H9 (cell line): ENCODE data around the gene CA11. TPM values are rescaled to one million over a fixed set of nuclear protein-coding genes. Genes with fewer than 3 reads are reported as not detected.

Experiments
- DNase-seq: peaks from one replicate; pipeline ENCODE4 v3.0.0-alpha.2; 2017
- H2AFZ ChIP-seq: one replicate; pipeline ENCODE4 v1.6.1; 2013; ENCODE audit warnings: mild to moderate bottlenecking, low read length, control low read depth, moderate library complexity
- H2AK5ac ChIP-seq: 2 replicates; pipeline ENCODE4 v1.6.1; 2013; ENCODE audit warnings: low read length, control low read depth, mixed read lengths; ENCODE audit not compliant: insufficient read length
- H2BK120ac ChIP-seq: one replicate; pipeline ENCODE4 v1.6.1; 2013; ENCODE audit warnings: low read depth, mild to moderate bottlenecking, low read length, control low read depth, inconsistent platforms; ENCODE audit not compliant: poor library complexity, severe bottlenecking
- H2BK12ac ChIP-seq: 2 replicates; pipeline ENCODE4 v1.6.1; 2013; ENCODE audit warnings: low read length, control low read depth, mixed read lengths, low read depth; ENCODE audit not compliant: insufficient read length
- H2BK15ac ChIP-seq: 2 replicates; pipeline ENCODE4 v1.6.1; 2013; ENCODE audit warnings: low read depth, low read length, control low read depth
- H2BK20ac ChIP-seq: one replicate; pipeline ENCODE4 v1.6.1; 2013; ENCODE audit warnings: low read depth, mild to moderate bottlenecking, low read length, control low read depth, inconsistent platforms; ENCODE audit not compliant: poor library complexity, severe bottlenecking
- H2BK5ac ChIP-seq: 2 replicates; pipeline ENCODE4 v1.6.1; 2013; ENCODE audit warnings: low read length, control low read depth, mixed read lengths; ENCODE audit not compliant: insufficient read length
- H3K14ac ChIP-seq: 2 replicates; pipeline ENCODE4 v1.6.1; 2013; ENCODE audit warnings: low read length, control low read depth; ENCODE audit not compliant: insufficient read depth
- H3K18ac ChIP-seq: 2 replicates; pipeline ENCODE4 v1.6.1; 2013; ENCODE audit warnings: low read depth, mild to moderate bottlenecking, mixed read lengths, low read length, control low read depth; ENCODE audit not compliant: insufficient read length
- H3K23ac ChIP-seq: 2 replicates; pipeline ENCODE4 v1.6.1; 2013; ENCODE audit warnings: low read length, control low read depth, mixed read lengths, low read depth; ENCODE audit not compliant: insufficient read length
- H3K23me2 ChIP-seq: 2 replicates; pipeline ENCODE4 v1.6.1; 2013; ENCODE audit warnings: low read depth, mild to moderate bottlenecking, mixed read lengths, low read length, control low read depth; ENCODE audit not compliant: insufficient read length, poor library complexity, severe bottlenecking
- H3K27ac ChIP-seq: 2 replicates; pipeline ENCODE4 v1.5.1; 2013; ENCODE audit warnings: low read length, control low read depth, mixed read lengths, low read depth; ENCODE audit not compliant: insufficient read length
- H3K27me3 ChIP-seq: 2 replicates; pipeline ENCODE4 v1.6.1; 2013; ENCODE audit warnings: low read length, control low read depth, inconsistent platforms; ENCODE audit not compliant: insufficient read depth
- H3K4ac ChIP-seq: 2 replicates; pipeline ENCODE4 v1.6.1; 2013; ENCODE audit warnings: low read depth, mild to moderate bottlenecking, control low read depth, inconsistent platforms, low read length, moderate library complexity
- H3K4me1 ChIP-seq: 2 replicates; pipeline ENCODE4 v1.6.1; 2013; ENCODE audit warnings: low read length, control low read depth, inconsistent platforms; ENCODE audit not compliant: insufficient read depth
- H3K4me2 ChIP-seq: 2 replicates; pipeline ENCODE4 v1.6.1; 2013; ENCODE audit warnings: low read length, control low read depth, mixed read lengths; ENCODE audit not compliant: insufficient read length, insufficient read depth
- H3K56ac ChIP-seq: 2 replicates; pipeline ENCODE4 v1.6.1; 2013; ENCODE audit warnings: low read depth, mild to moderate bottlenecking, mixed read lengths, low read length, control low read depth; ENCODE audit not compliant: insufficient read length
- H3K79me1 ChIP-seq: 2 replicates; pipeline ENCODE4 v1.6.1; 2013; ENCODE audit warnings: low read depth, mild to moderate bottlenecking, moderate library complexity, low read length, control low read depth, inconsistent platforms; ENCODE audit not compliant: insufficient read depth, poor library complexity, severe bottlenecking
- H3K79me2 ChIP-seq: 2 replicates; pipeline ENCODE4 v1.6.1; 2013; ENCODE audit warnings: low read length, control low read depth, inconsistent platforms; ENCODE audit not compliant: insufficient read depth
- H3K9ac ChIP-seq: 2 replicates; pipeline ENCODE4 v1.6.1; 2013; ENCODE audit warnings: low read length, control low read depth, mixed read lengths; ENCODE audit not compliant: insufficient read length; ENCODE audit errors: extremely low read depth
- H3K9me3 ChIP-seq: one replicate; pipeline ENCODE4 v1.6.1; 2013; ENCODE audit warnings: low read depth, low read length, inconsistent platforms; ENCODE audit not compliant: control insufficient read depth
- H3T11ph ChIP-seq: one replicate; pipeline ENCODE4 v1.6.1; 2013; ENCODE audit warnings: mild to moderate bottlenecking, low read length, control low read depth, inconsistent platforms
- H4K20me1 ChIP-seq: one replicate; pipeline ENCODE4 v1.6.1; 2013; ENCODE audit not compliant: control insufficient read depth, insufficient read length, insufficient read depth
- H4K5ac ChIP-seq: 2 replicates; pipeline ENCODE4 v1.6.1; 2013; ENCODE audit warnings: low read depth, mild to moderate bottlenecking, mixed read lengths, low read length, control low read depth; ENCODE audit not compliant: insufficient read length
- H4K8ac ChIP-seq: replicated peaks from 2 replicates; pipeline ENCODE4 v1.6.1; 2013; ENCODE audit warnings: low read length, control low read depth, mixed read lengths, low read depth; ENCODE audit not compliant: insufficient read length
- H4K91ac ChIP-seq: 2 replicates; pipeline ENCODE4 v1.6.1; 2013; ENCODE audit warnings: low read depth, mild to moderate bottlenecking, moderate library complexity, mixed read lengths, low read length, control low read depth; ENCODE audit not compliant: insufficient read length
- H3K27ac Mint-ChIP-seq, 3 experiments: 2 replicates in 2 of 3; 3 replicates in 1 of 3; pipeline ENCODE4 v1.8.0; 2020 to 2021; ENCODE audit warnings: mixed read lengths in 3 of 3, mild to moderate bottlenecking in 1 of 3, moderate library complexity in 1 of 3
- H3K27me3 Mint-ChIP-seq: 2 replicates; pipeline ENCODE4 v1.8.0; 2021; ENCODE audit warnings: low read depth, mild to moderate bottlenecking, moderate library complexity, mixed read lengths
- H3K36me3 Mint-ChIP-seq, 3 experiments: 2 replicates in 2 of 3; 3 replicates in 1 of 3; pipeline ENCODE4 v1.8.0; 2020 to 2021; ENCODE audit warnings: low read depth in 3 of 3, mixed read lengths in 3 of 3; ENCODE audit not compliant: insufficient read depth in 1 of 3
- H3K4me1 Mint-ChIP-seq, 2 experiments: 2 replicates each; pipeline ENCODE4 v1.8.0; 2020; ENCODE audit warnings: mixed read lengths in 2 of 2
- H3K4me3 Mint-ChIP-seq, 2 experiments: 2 replicates in 1 of 2; 3 replicates in 1 of 2; pipeline ENCODE4 v1.8.0; 2020 to 2021; ENCODE audit warnings: mild to moderate bottlenecking in 2 of 2, mixed read lengths in 2 of 2, moderate library complexity in 1 of 2
- H3K9me3 Mint-ChIP-seq, 2 experiments: 2 replicates in 1 of 2; 3 replicates in 1 of 2; pipeline ENCODE4 v1.8.0; 2020; ENCODE audit warnings: mild to moderate bottlenecking in 2 of 2, mixed read lengths in 2 of 2, moderate library complexity in 1 of 2
- CTCF ChIP-seq: fragments of 200-600 bp; sonication (generic); conservative IDR thresholded peaks from 3 replicates; pipeline ENCODE4 v1.8.0; 2021; ENCODE audit warnings: antibody characterized with exemption, mild to moderate bottlenecking
- WGBS: extraction: QIAGEN DNeasy Blood & Tissue Kit; methylation state at CpG from one replicate; pipeline ENCODE4 v1.1.7; 2013; ENCODE audit warnings: missing lambda C conversion rate, low lambda C conversion rate, mixed read lengths; ENCODE audit not compliant: insufficient read length; ENCODE audit errors: extremely low coverage; 5-methylcytosine and 5-hydroxymethylcytosine counted together
- total RNA-seq: library from RNA; stranded (reverse); gene quantifications from 2 replicates; pipeline ENCODE4 v1.2.1, GENCODE V29; 2021

CA11 gene
- total RNA-seq, 1 experiment from 2014 or later: 107 TPM

- Histone ChIP-seq H2AK5ac (no peak overlapping the region), H2BK20ac (no peak overlapping the region), H3K23ac (no peak overlapping the region), H4K91ac (no peak overlapping the region), H3K4ac (no peak overlapping the region), H3K79me1 (no peaks in the 10 kb centered on the region), H3T11ph (no peak overlapping the region), H3K14ac (no peak overlapping the region), H3K4me1 (no peaks in the 10 kb centered on the region; the same call in 1 of the 2 replicates), H3K4me2 (no peak overlapping the region), H4K8ac (no peak overlapping the region), H3K18ac (no peak overlapping the region), H3K27ac (no peak overlapping the region), H3K79me2 (no peaks in the 10 kb centered on the region), H3K9ac (no peak overlapping the region), H2BK120ac (no peak overlapping the region), H3K27me3 (no peaks in the 10 kb centered on the region), H4K5ac (no peak overlapping the region), H2BK15ac (no peak overlapping the region), H3K56ac (no peak overlapping the region), H4K20me1 (peaks cover 2% of the 10 kb centered on the region), H3K23me2 (no peaks in the 10 kb centered on the region), H3K9me3 (no peaks in the 10 kb centered on the region), H2AFZ (no peak overlapping the region), H2BK5ac (no peak overlapping the region), H2BK12ac (no peak overlapping the region)
- peak overlapping the region in 1 of 2 experiments; percentile 27; a peak in 1 of 5 replicates for H3K4me3 Mint-ChIP-seq
- no CpG with 5 or more reads among the region's 10 CpGs for WGBS
- H3K27ac Mint-ChIP-seq: peak overlapping the region in 2 of 3 experiments; percentile 27 to 46; a peak in 3 of 7 replicates
- H3K4me1 Mint-ChIP-seq: peaks cover 29 to 35% of the 10 kb centered on the region in 2 experiments
- DNase-seq: no peak
- peaks cover 2% of the 10 kb centered on the region for H3K27me3 Mint-ChIP-seq
- TF ChIP-seq CTCF: no peak
- H3K36me3 Mint-ChIP-seq: peaks cover 0 to 9% (median 7%) of the 10 kb centered on the region in 3 experiments; a peak in 5 of 7 replicates
- peaks cover 8 to 11% of the 10 kb centered on the region in 2 experiments for H3K9me3 Mint-ChIP-seq
Measured at GRCh38 chr19:48671446-48671995, 25.5 kb upstream of the CA11 start.
